Astrocyte (in vitro differentiated cells and primary cell): Measurements from ENCODE around the gene AKAP13. TPM values are rescaled to one million over a fixed set of nuclear protein-coding genes. Genes with fewer than 3 reads are reported as not detected.

Experiments used
- DNase-seq: peaks from one replicate; pipeline ENCODE4 v3.0.0-alpha.2; 2010; ENCODE audit warnings: low read depth
- FAIRE-seq: peaks from 2 replicates; lab custom pipeline; 2011; peaks lifted over from hg19 to GRCh38; lab: Jason Lieb, UNC
- H2AFZ ChIP-seq: 2 replicates; pipeline ENCODE4 v1.6.0; 2012; ENCODE audit warnings: low read depth, low read length, inconsistent platforms
- H3K27ac ChIP-seq: 2 replicates; pipeline ENCODE4 v1.5.1; 2011; ENCODE audit warnings: low read depth, low read length, inconsistent platforms
- H3K27me3 ChIP-seq: 2 replicates; pipeline ENCODE4 v1.6.0; 2011; ENCODE audit warnings: low read length, inconsistent platforms; ENCODE audit not compliant: insufficient read depth
- H3K36me3 ChIP-seq: 2 replicates; pipeline ENCODE4 v1.5.1; 2011; ENCODE audit warnings: low read length, inconsistent platforms; ENCODE audit not compliant: insufficient read depth
- H3K4me1 ChIP-seq: 2 replicates; pipeline ENCODE4 v1.5.1; 2011; ENCODE audit warnings: low read length, inconsistent platforms; ENCODE audit not compliant: insufficient read depth
- H3K4me2 ChIP-seq: 2 replicates; pipeline ENCODE4 v1.6.0; 2012; ENCODE audit warnings: low read length, inconsistent platforms
- H3K4me3 ChIP-seq: 2 replicates; pipeline ENCODE4 v1.5.1; 2011; ENCODE audit warnings: low read depth, mild to moderate bottlenecking, low read length, inconsistent platforms; ENCODE audit not compliant: insufficient read depth
- H3K79me2 ChIP-seq: 2 replicates; pipeline ENCODE4 v1.6.0; 2012; ENCODE audit warnings: mild to moderate bottlenecking, low read length, inconsistent platforms; ENCODE audit not compliant: insufficient read depth
- H3K9ac ChIP-seq: 2 replicates; pipeline ENCODE4 v1.6.0; 2012; ENCODE audit warnings: mild to moderate bottlenecking, low read length, inconsistent platforms
- H3K9me3 ChIP-seq: 2 replicates; pipeline ENCODE4 v1.5.1; 2012; ENCODE audit warnings: low read depth, mild to moderate bottlenecking, low read length, inconsistent platforms; ENCODE audit not compliant: insufficient read depth
- H4K20me1 ChIP-seq: 2 replicates; pipeline ENCODE4 v1.6.0; 2012; ENCODE audit warnings: low read length, inconsistent platforms; ENCODE audit not compliant: insufficient read depth
- H3K27ac Mint-ChIP-seq: one replicate; pipeline ENCODE4 v1.8.0; 2021; ENCODE audit warnings: mild to moderate bottlenecking, mixed read lengths; ENCODE audit not compliant: unreplicated experiment
- H3K27me3 Mint-ChIP-seq: one replicate; pipeline ENCODE4 v1.8.0; 2021; ENCODE audit warnings: low read depth, mixed read lengths; ENCODE audit not compliant: unreplicated experiment
- H3K36me3 Mint-ChIP-seq: one replicate; pipeline ENCODE4 v1.8.0; 2021; ENCODE audit warnings: low read depth, mixed read lengths; ENCODE audit not compliant: unreplicated experiment
- H3K4me1 Mint-ChIP-seq: one replicate; pipeline ENCODE4 v1.8.0; 2021; ENCODE audit warnings: low read depth, mixed read lengths; ENCODE audit not compliant: unreplicated experiment
- H3K4me3 Mint-ChIP-seq: one replicate; pipeline ENCODE4 v1.8.0; 2021; ENCODE audit warnings: mild to moderate bottlenecking, moderate library complexity, mixed read lengths; ENCODE audit not compliant: unreplicated experiment
- H3K9me3 Mint-ChIP-seq: one replicate; pipeline ENCODE4 v1.8.0; 2021; ENCODE audit warnings: mild to moderate bottlenecking, mixed read lengths; ENCODE audit not compliant: unreplicated experiment
- EZH2 ChIP-seq: IDR thresholded peaks from 2 replicates; pipeline ENCODE4 v1.6.1; 2012; ENCODE audit warnings: mild to moderate bottlenecking, low read length, inconsistent platforms; ENCODE audit not compliant: insufficient read depth
- total RNA-seq: library from RNA; stranded (reverse); gene quantifications from 2 replicates; pipeline ENCODE4 v1.2.1, GENCODE V29; 2021
- TF ChIP-seq, protein P1 (sequence below): IDR thresholded peaks from 2 replicates; pipeline ENCODE4 v1.5.1; 2011; ENCODE audit warnings: low read depth, mild to moderate bottlenecking, inconsistent platforms, low read length, moderate library complexity; ENCODE audit not compliant: insufficient read depth

The AKAP13 gene
- total RNA-seq, 1 donor from 2014 or later = 98.2 TPM

DNA sequence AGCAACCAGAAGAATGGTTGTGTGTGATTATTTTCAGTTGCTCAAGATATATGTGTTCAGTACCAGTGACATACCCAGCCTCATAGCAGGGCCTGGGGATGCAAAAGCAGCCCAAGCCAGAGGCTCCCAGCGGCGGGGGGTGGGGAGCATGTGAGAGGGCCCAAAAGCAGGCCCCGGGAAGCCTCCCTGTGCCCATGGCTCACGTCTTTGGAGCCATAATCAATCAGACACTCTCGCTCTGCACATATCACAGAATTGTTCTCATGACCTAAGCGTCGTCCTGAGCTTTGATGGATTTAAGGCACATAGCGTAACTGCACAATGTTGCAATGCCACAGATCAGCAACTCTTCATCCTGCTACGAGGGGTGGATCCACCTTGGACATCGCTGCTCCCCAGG, 393.6 kb downstream of the AKAP13 start:
- FAIRE-seq (no peak), DNase-seq (no peak)
- H3K9ac ChIP-seq = no peak overlapping the region
- no peaks in the 10 kb centered on the region for H3K36me3 ChIP-seq
- TF ChIP-seq, protein P1, sequence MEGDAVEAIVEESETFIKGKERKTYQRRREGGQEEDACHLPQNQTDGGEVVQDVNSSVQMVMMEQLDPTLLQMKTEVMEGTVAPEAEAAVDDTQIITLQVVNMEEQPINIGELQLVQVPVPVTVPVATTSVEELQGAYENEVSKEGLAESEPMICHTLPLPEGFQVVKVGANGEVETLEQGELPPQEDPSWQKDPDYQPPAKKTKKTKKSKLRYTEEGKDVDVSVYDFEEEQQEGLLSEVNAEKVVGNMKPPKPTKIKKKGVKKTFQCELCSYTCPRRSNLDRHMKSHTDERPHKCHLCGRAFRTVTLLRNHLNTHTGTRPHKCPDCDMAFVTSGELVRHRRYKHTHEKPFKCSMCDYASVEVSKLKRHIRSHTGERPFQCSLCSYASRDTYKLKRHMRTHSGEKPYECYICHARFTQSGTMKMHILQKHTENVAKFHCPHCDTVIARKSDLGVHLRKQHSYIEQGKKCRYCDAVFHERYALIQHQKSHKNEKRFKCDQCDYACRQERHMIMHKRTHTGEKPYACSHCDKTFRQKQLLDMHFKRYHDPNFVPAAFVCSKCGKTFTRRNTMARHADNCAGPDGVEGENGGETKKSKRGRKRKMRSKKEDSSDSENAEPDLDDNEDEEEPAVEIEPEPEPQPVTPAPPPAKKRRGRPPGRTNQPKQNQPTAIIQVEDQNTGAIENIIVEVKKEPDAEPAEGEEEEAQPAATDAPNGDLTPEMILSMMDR = no peak
- TF ChIP-seq EZH2 = no peak
- H3K27me3 ChIP-seq = no peaks in the 10 kb centered on the region
- Mint-ChIP-seq H3K4me3 (no peak overlapping the region), H3K36me3 (peaks cover 7% of the 10 kb centered on the region), H3K27ac (no peak overlapping the region), H3K9me3 (no peaks in the 10 kb centered on the region), H3K27me3 (no peaks in the 10 kb centered on the region), H3K4me1 (peaks cover 8% of the 10 kb centered on the region)
- H3K9me3 ChIP-seq = no peaks in the 10 kb centered on the region
- peaks cover 86% of the 10 kb centered on the region for H3K79me2 ChIP-seq
- H3K27ac ChIP-seq = no peak overlapping the region
- H4K20me1 ChIP-seq = peaks cover 83% of the 10 kb centered on the region
- no peak overlapping the region for H2AFZ ChIP-seq
- no peak overlapping the region for H3K4me2 ChIP-seq
- peaks cover 20% of the 10 kb centered on the region for H3K4me1 ChIP-seq
- no peak overlapping the region for H3K4me3 ChIP-seq

DNA sequence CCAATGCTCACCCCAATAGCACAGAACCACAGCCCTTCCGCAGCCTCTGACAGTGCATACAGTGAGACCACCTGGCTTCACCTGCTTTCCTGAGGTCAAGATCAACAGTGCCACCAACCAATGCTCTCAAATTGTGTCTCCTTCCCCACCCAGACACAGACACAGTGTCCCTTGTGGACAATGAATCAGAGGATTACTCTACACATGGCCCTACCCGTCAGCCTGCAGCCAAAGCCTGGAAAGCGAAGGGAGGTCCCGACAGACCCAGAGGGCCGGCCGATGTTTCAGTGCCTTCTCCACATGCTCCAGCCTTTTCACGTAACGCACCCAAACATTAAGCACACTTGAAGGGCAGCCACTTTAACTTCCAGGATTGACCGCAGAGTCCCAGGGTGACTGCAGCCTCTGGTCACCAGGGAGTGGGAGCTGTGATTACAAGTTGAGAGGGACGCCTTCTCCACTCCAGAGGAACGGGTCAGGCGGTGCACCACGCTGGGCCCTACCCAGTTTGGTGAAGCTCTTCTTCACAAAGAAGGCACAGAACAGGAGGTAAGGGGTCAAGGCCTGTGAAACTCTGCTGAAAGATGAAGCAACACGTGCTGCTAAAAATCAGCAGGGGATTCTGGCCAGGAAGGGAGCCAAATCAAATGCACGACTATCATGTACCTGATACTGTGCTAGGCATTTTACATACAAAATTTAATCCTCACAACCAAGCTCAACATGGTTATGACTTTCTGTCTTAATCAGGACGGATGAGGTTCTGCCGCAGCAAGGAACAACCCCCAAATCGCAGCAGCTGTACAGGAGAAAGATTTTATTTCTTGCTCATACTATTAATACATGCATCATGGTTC, 397.1 kb downstream of the AKAP13 start:
- Histone ChIP-seq H2AFZ (no peak overlapping the region), H3K4me1 (no peaks in the 10 kb centered on the region), H3K4me3 (no peak overlapping the region), H4K20me1 (peaks cover 79% of the 10 kb centered on the region), H3K27me3 (no peaks in the 10 kb centered on the region), H3K4me2 (no peak overlapping the region), H3K9ac (no peak overlapping the region), H3K27ac (no peak overlapping the region), H3K36me3 (no peaks in the 10 kb centered on the region), H3K79me2 (peaks cover 84% of the 10 kb centered on the region), H3K9me3 (no peaks in the 10 kb centered on the region)
- Mint-ChIP-seq H3K4me1 (no peaks in the 10 kb centered on the region), H3K27me3 (no peaks in the 10 kb centered on the region), H3K27ac (peak overlapping the region; percentile 64), H3K4me3 (no peak overlapping the region), H3K9me3 (no peaks in the 10 kb centered on the region), H3K36me3 (peaks cover 7% of the 10 kb centered on the region)
- DNase-seq (no peak), FAIRE-seq (no peak)
- no peak for TF ChIP-seq EZH2
- TF ChIP-seq, protein P1 = no peak
